Measurements from ENCODE around the gene ZNF226. TPM values are rescaled to one million over a fixed set of nuclear protein-coding genes. Genes with fewer than 3 reads are reported as not detected.

ZNF226 gene
- total and polyA plus RNA-seq, 9 of the 15 experiments (the other 6 are each of a cell fraction or from before 2014, with no cell fraction given): 6.2 to 19.4 (median 9.3) TPM

DNA sequence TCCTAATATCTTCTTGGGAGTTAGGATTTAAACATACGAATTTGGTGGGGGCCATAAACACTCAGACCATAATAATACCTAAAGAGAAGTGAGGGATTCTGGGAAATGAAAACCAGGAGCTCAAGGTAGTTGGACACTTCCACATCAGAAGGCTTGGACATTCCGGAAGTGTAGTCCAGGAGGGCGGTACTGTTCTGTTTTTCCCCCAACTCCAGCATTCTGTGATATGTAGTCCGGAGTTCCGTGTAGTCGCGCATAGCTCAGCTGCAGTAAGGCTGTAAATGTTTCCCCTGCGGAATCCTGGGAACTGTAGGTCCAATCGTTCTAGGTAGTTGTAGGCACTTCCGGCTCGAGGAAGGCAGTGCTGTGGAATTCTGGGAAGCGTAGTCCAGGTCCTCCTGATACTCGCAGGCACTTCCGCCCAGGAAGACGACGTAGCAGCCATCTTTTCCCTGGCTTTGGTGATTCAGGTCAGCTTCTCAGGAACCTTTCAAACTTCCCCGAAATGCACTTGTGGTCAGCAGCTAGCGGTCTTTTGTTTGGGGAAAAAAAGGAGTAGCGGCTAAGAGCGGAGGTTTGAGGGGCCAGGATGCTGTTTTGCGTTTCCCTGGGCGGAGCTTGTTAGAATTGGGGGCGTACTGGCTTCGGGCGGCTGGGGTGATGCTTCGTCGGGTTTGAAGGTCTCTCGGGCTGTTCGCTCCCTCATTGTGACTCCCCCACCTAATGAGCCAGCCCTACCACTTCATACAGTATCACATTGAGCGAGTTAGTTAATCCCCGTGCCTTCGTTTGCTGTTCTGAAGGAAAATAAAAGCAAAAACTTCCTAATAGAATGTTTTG lies at the start of gene ZNF226 (continued):
- TF ChIP-seq ZBTB34 (CRISPR knock-in tag; IDR thresholded peaks at IDR 0.05) (no peak), ZNF408 (CRISPR knock-in tag; IDR thresholded peaks at IDR 0.05; ENCODE audit: low read depth) (no peak), ZNF347 (CRISPR knock-in tag; IDR thresholded peaks at IDR 0.05; ENCODE audit: low read depth) (no peak), FOXK2 (conservative IDR thresholded peaks at IDR 0.05 in 1 of 2, IDR thresholded peaks at IDR 0.05 in 1 of 2; ENCODE audit: low read depth in 2 of 2) (no peak; a peak in 1 of 4 replicates), ZBTB26 (CRISPR knock-in tag; IDR thresholded peaks at IDR 0.05) (no peak), FOXM1 (IDR thresholded peaks at IDR 0.05; ENCODE audit: low read depth) (no peak), FOXM1 (CRISPR knock-in tag; IDR thresholded peaks at IDR 0.05; ENCODE audit: low read depth) (no peak), KLF10 (CRISPR knock-in tag; IDR thresholded peaks at IDR 0.05) (no peak), GATA2 (CRISPR knock-in tag; IDR thresholded peaks at IDR 0.05) (no peak), HNRNPK (IDR thresholded peaks at IDR 0.05; ENCODE audit: low read depth, low read length, poor library complexity, severe bottlenecking) (no peak), ATF2 (CRISPR knock-in tag; IDR thresholded peaks at IDR 0.05) (no peak), RFX7 (CRISPR knock-in tag; IDR thresholded peaks at IDR 0.05) (no peak), ZNF778 (CRISPR knock-in tag; IDR thresholded peaks at IDR 0.05) (no peak), ZSCAN29 (IDR thresholded peaks at IDR 0.05) (no peak), GTF2E2 (tag; IDR thresholded peaks at IDR 0.05) (no peak), RFX1 (IDR thresholded peaks at IDR 0.05) (no peak), POLR2B (IDR thresholded peaks at IDR 0.05; ENCODE audit: low read depth, partially characterized antibody) (peak; percentile 75), YY1 (IDR thresholded peaks at IDR 0.05; ENCODE audit: borderline replicate concordance in 1 of 3, control insufficient read depth in 1 of 3, extremely low read depth in 1 of 3, insufficient read depth in 3 of 3, insufficient read length in 1 of 3, insufficient replicate concordance in 2 of 3, low read depth in 1 of 3, low read length in 2 of 3) (peak; percentile 70 to 96 (median 88))
- TF ChIP-seq, protein P1, sequence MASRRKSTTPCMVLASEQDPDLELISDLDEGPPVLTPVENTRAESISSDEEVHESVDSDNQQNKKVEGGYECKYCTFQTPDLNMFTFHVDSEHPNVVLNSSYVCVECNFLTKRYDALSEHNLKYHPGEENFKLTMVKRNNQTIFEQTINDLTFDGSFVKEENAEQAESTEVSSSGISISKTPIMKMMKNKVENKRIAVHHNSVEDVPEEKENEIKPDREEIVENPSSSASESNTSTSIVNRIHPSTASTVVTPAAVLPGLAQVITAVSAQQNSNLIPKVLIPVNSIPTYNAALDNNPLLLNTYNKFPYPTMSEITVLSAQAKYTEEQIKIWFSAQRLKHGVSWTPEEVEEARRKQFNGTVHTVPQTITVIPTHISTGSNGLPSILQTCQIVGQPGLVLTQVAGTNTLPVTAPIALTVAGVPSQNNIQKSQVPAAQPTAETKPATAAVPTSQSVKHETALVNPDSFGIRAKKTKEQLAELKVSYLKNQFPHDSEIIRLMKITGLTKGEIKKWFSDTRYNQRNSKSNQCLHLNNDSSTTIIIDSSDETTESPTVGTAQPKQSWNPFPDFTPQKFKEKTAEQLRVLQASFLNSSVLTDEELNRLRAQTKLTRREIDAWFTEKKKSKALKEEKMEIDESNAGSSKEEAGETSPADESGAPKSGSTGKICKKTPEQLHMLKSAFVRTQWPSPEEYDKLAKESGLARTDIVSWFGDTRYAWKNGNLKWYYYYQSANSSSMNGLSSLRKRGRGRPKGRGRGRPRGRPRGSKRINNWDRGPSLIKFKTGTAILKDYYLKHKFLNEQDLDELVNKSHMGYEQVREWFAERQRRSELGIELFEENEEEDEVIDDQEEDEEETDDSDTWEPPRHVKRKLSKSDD (conservative IDR thresholded peaks at IDR 0.05; ENCODE audit: low read length): no peak
